ENCODE results near the gene WNK2. TPM values are rescaled to one million over a fixed set of nuclear protein-coding genes. Genes with fewer than 3 reads are reported as not detected.

WNK2 gene
- total and polyA plus RNA-seq, 2 donors (not counting 3 experiments of a cell fraction or from before 2014, with no cell fraction given) = not detected

GRCh38 chr9:93295031-93295430 is 111.1 kb downstream of the WNK2 start:
- H3K4me3 ChIP-seq (replicated peaks in 1 of 3; ENCODE audit: insufficient read depth in 1 of 3, low read depth in 1 of 3, low read length in 3 of 3) = no peak overlapping the region
- no peak overlapping the region for H3K4me2 ChIP-seq (ENCODE audit: insufficient read depth, low read length)
- BruUV-seq (replicated peaks) = no TSS peak
- no peak overlapping the region for H3K9ac ChIP-seq (replicated peaks; ENCODE audit: extremely low read depth, insufficient read depth, low read length)
- no peaks in the 10 kb centered on the region for H3K4me1 ChIP-seq (ENCODE audit: control insufficient read depth, extremely low read depth, insufficient read depth, low read length)
- dilution Hi-C loops (cut with MboI; ENCODE audit: extremely low pct_ligation_motif_present, low sequenced_read_pairs) (no loop called here), intact Hi-C loops (cut with micrococcal nuclease) (no loop called here)
- no peaks in the 10 kb centered on the region for H3K9me3 ChIP-seq (replicated peaks; ENCODE audit: control insufficient read depth, insufficient read depth, low read length)
- FAIRE-seq (no peak), DNase-seq (ENCODE audit: low read depth, low spot score) (no peak)
- ChIA-PET CTCF (no interaction called here), POLR2A (no interaction called here)
- H3K36me3 ChIP-seq (ENCODE audit: control insufficient read depth in 2 of 2, extremely low read depth in 1 of 2, insufficient read depth in 2 of 2, low read length in 2 of 2) = no peaks in the 10 kb centered on the region
- H2AFZ ChIP-seq (ENCODE audit: low read depth, low read length) = no peak overlapping the region
- H4K20me1 ChIP-seq (replicated peaks; ENCODE audit: control insufficient read depth, extremely low read depth, insufficient read depth, low read length) = no peaks in the 10 kb centered on the region
- no peak overlapping the region for H3K27ac ChIP-seq (ENCODE audit: insufficient read depth, low read depth, low read length)
- no peak for TF ChIP-seq POLR2A (IDR thresholded peaks at IDR 0.05; ENCODE audit: low read depth, low read length)
- TF ChIP-seq GATA2 (IDR thresholded peaks at IDR 0.05; ENCODE audit: insufficient read depth, insufficient read length, low read depth, low read length) = no peak
- TF ChIP-seq POLR2AphosphoS5 (IDR thresholded peaks at IDR 0.05; ENCODE audit: insufficient read depth, low read depth, low read length) = no peak
- TF ChIP-seq EZH2 (IDR thresholded peaks at IDR 0.05; ENCODE audit: borderline replicate concordance, low read depth, low read length, severe bottlenecking) = no peak
- TF ChIP-seq MYC (IDR thresholded peaks at IDR 0.05; ENCODE audit: low read depth, low read length) = no peak
- no peak for TF ChIP-seq JUN (IDR thresholded peaks at IDR 0.05; ENCODE audit: borderline replicate concordance, insufficient read depth, insufficient read length, low read depth)
- TF ChIP-seq, protein P1, sequence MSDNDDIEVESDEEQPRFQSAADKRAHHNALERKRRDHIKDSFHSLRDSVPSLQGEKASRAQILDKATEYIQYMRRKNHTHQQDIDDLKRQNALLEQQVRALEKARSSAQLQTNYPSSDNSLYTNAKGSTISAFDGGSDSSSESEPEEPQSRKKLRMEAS (IDR thresholded peaks at IDR 0.05; ENCODE audit: insufficient read depth, insufficient read length) = no peak
- no peak for TF ChIP-seq FOS (IDR thresholded peaks at IDR 0.05; ENCODE audit: borderline replicate concordance, insufficient read depth, low read length)
- no peaks in the 10 kb centered on the region for H3K9me1 ChIP-seq (replicated peaks; ENCODE audit: control insufficient read depth, extremely low read depth, insufficient read depth, low read length)
- H3K27me3 ChIP-seq (ENCODE audit: control insufficient read depth in 2 of 2, insufficient read depth in 2 of 2, low read length in 2 of 2) = no peaks in the 10 kb centered on the region
- H3K79me2 ChIP-seq (ENCODE audit: control insufficient read depth, insufficient read depth, low read length) = no peaks in the 10 kb centered on the region

DNA sequence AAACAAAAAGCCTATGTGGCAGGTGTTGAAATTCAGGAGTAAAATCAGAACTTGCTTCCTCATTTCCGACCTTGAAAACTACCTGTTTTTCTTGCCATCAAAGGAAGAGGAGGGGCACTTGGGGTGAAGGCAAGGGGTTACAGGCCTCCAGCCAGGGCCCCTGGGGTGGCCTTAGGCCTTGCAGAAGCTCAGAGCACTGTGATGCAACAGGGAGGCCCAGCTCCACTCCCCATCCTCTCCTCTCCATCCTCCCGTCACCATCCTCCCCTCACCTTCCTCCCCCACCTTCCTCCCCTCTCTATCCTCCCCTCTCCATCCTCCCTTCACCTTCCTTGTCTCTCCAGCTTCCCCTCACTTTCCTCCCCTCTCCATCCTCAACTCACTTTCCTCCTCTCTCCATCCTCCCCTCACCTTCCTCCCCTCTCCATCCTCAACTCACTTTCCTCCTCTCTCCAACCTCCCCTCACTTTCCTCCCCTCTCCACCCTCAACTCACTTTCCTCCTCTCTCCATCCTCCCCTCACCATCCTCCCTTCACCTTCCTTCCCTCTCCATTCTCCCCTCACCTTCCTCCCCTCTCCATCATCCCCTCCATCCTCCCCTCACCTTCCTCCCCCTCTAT is 111.6 kb downstream of the WNK2 start:
- H3K9me1 ChIP-seq (replicated peaks; ENCODE audit: control insufficient read depth, extremely low read depth, insufficient read depth, low read length) = no peaks in the 10 kb centered on the region
- H4K20me1 ChIP-seq (replicated peaks; ENCODE audit: control insufficient read depth, extremely low read depth, insufficient read depth, low read length) = no peaks in the 10 kb centered on the region
- H3K4me3 ChIP-seq (replicated peaks in 1 of 3; ENCODE audit: insufficient read depth in 1 of 3, low read depth in 1 of 3, low read length in 3 of 3) = no peak overlapping the region
- no peaks in the 10 kb centered on the region for H3K79me2 ChIP-seq (ENCODE audit: control insufficient read depth, insufficient read depth, low read length)
- H3K36me3 ChIP-seq (ENCODE audit: control insufficient read depth in 2 of 2, extremely low read depth in 1 of 2, insufficient read depth in 2 of 2, low read length in 2 of 2) = no peaks in the 10 kb centered on the region
- no peaks in the 10 kb centered on the region for H3K9me3 ChIP-seq (replicated peaks; ENCODE audit: control insufficient read depth, insufficient read depth, low read length)
- no peak overlapping the region for H3K27ac ChIP-seq (ENCODE audit: insufficient read depth, low read depth, low read length)
- dilution Hi-C loops (cut with MboI; ENCODE audit: extremely low pct_ligation_motif_present, low sequenced_read_pairs) (no loop called here), intact Hi-C loops (cut with micrococcal nuclease) (no loop called here)
- H2AFZ ChIP-seq (ENCODE audit: low read depth, low read length) = no peak overlapping the region
- ChIA-PET CTCF (no interaction called here), POLR2A (no interaction called here)
- no peaks in the 10 kb centered on the region for H3K4me1 ChIP-seq (ENCODE audit: control insufficient read depth, extremely low read depth, insufficient read depth, low read length)
- DNase-seq (ENCODE audit: low read depth, low spot score) (no peak), FAIRE-seq (no peak)
- no TSS peak for BruUV-seq (replicated peaks)
- H3K27me3 ChIP-seq (ENCODE audit: control insufficient read depth in 2 of 2, insufficient read depth in 2 of 2, low read length in 2 of 2) = no peaks in the 10 kb centered on the region
- H3K4me2 ChIP-seq (ENCODE audit: insufficient read depth, low read length) = no peak overlapping the region
- TF ChIP-seq GATA2 (IDR thresholded peaks at IDR 0.05; ENCODE audit: insufficient read depth, insufficient read length, low read depth, low read length) = no peak
- no peak overlapping the region for H3K9ac ChIP-seq (replicated peaks; ENCODE audit: extremely low read depth, insufficient read depth, low read length)

Data from endothelial cell of umbilical vein (primary cell).